GM21390 (cell line): ENCODE measurements around the gene CKMT1B.
A peak's percentile ranks its signal among the peaks of the same experiment; 100 is the strongest.
"Not testable (repeated sequence)": the region's sequence is repeated elsewhere in the genome, so short reads cannot be mapped to it uniquely, and the experiment has no call there.

ENCODE experiments used
- ATAC-seq: cut with Tn5 transposase; IDR thresholded peaks from one replicate; pipeline ENCODE4 v1.9.1; 2021; ENCODE audit not compliant: unreplicated experiment

The CKMT1B gene

DNA sequence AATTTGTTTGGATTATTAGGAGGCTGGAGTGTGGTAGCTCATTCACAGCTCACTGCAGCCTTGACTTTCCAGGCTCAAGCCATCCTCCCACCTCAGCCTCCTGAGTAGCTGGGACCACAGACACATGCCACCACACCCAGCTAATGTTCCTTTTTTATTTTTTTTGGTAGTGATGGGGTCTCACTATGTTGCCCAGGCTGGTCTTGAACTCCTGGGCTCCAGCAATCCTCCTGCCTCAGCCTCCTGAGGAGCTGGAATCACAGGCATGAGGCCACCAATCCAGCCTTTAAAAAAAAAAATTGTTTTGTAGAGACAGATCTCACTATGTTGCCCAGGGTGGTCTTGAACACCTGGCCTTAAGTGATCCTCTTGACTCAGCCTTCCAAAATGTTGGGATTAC is 33.1 kb downstream of the CKMT1B start:
- not testable (repeated sequence) for ATAC-seq

GRCh38 chr15:43638464-43639204 is 44.8 kb downstream of the CKMT1B start:
- peak; percentile 86 for ATAC-seq
